ENCODE data around the gene SOX18. TPM values are rescaled to one million over a fixed set of nuclear protein-coding genes. Genes with fewer than 3 reads are reported as not detected.

Gene SOX18
- under 0.01 TPM in 2 replicates for total RNA-seq

DNA sequence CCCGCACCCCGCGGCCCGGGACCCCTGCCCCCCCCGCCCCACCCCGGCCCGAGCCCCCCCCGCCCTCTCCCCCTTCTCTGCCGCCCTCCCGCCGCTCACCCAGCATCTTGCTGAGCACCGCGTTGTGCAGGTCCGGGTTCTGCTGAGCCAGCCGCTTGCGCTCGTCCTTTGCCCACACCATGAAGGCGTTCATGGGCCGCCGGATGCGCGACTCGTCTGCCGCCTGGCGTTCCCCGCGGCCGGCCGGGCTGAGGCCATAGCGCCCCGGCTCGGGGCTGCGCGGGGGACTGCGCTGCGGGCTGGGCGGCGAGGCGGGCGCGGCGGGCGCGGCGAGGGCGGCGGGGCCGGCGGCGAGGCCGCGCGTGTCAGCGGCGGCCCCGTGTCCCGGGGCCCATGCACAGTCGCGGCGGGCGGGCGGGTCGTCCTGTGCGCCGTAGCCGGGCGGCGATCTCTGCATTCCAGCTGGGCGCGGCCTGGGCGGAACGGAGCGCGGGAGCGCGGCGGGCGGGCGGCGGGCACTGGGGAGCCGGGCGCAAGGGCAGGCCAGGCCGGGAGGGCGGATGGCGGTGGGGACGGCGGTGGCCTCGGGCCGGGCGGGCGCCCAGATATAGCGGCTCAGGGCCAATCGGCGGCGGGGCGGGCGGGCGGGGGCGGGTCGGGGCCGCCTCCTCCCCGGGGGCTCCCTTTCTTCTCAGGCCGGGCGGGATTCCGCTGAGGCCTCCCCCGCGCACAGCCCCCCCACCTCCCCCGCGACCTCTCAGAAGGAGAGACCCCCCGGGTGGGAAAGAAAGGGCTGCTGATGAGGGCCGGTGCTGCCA is at the start of gene SOX18:
SOX18 (minus strand) TSS at position 580 of the 818 bp plus-strand sequence; CDS start at position 457, 123 bp downstream.
- Histone ChIP-seq H2AFZ (ENCODE audit: low read length) (no peak within 1 kb of the TSS), H3K27me3 (ENCODE audit: insufficient read depth, low read length) (peaks cover 24% of the 10 kb centered on the region)
- DNase-seq (ENCODE audit: insufficient read length, low spot score, missing footprints), result no peak

DNA sequence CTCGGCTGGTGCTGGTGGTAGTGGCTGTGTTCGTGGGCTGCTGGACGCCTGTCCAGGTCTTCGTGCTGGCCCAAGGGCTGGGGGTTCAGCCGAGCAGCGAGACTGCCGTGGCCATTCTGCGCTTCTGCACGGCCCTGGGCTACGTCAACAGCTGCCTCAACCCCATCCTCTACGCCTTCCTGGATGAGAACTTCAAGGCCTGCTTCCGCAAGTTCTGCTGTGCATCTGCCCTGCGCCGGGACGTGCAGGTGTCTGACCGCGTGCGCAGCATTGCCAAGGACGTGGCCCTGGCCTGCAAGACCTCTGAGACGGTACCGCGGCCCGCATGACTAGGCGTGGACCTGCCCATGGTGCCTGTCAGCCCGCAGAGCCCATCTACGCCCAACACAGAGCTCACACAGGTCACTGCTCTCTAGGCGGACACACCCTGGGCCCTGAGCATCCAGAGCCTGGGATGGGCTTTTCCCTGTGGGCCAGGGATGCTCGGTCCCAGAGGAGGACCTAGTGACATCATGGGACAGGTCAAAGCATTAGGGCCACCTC is 49.1 kb upstream of the SOX18 start:
- Histone ChIP-seq H3K4me1 (ENCODE audit: insufficient read depth, low read length) (no peaks in the 10 kb centered on the region), H3K27me3 (ENCODE audit: insufficient read depth, low read length) (peaks cover 30% of the 10 kb centered on the region), H3K27ac (ENCODE audit: low read depth, low read length) (no peak overlapping the region), H3K4me2 (ENCODE audit: insufficient read depth, low read length) (no peak overlapping the region), H4K20me1 (ENCODE audit: insufficient read depth, low read length) (no peaks in the 10 kb centered on the region), H3K9me3 (ENCODE audit: low read depth, low read length) (no peaks in the 10 kb centered on the region), H3K36me3 (ENCODE audit: insufficient read depth, low read length) (no peaks in the 10 kb centered on the region), H3K4me3 (ENCODE audit: insufficient read depth, low read length) (no peak overlapping the region), H3K79me2 (ENCODE audit: insufficient read depth, low read length) (no peaks in the 10 kb centered on the region), H2AFZ (ENCODE audit: low read length) (no peak overlapping the region)
- TF ChIP-seq, protein P1, sequence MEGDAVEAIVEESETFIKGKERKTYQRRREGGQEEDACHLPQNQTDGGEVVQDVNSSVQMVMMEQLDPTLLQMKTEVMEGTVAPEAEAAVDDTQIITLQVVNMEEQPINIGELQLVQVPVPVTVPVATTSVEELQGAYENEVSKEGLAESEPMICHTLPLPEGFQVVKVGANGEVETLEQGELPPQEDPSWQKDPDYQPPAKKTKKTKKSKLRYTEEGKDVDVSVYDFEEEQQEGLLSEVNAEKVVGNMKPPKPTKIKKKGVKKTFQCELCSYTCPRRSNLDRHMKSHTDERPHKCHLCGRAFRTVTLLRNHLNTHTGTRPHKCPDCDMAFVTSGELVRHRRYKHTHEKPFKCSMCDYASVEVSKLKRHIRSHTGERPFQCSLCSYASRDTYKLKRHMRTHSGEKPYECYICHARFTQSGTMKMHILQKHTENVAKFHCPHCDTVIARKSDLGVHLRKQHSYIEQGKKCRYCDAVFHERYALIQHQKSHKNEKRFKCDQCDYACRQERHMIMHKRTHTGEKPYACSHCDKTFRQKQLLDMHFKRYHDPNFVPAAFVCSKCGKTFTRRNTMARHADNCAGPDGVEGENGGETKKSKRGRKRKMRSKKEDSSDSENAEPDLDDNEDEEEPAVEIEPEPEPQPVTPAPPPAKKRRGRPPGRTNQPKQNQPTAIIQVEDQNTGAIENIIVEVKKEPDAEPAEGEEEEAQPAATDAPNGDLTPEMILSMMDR (IDR thresholded peaks at IDR 0.05; ENCODE audit: extremely low read depth, low read depth, low read length), result no peak
- DNase-seq (ENCODE audit: insufficient read length, low spot score, missing footprints), result no peak

More for the DNA sequence above, at the start of gene SOX18:
- Histone ChIP-seq H3K4me2 (ENCODE audit: insufficient read depth, low read length) (no peak within 1 kb of the TSS), H4K20me1 (ENCODE audit: insufficient read depth, low read length) (no peaks in the 10 kb centered on the region), H3K79me2 (ENCODE audit: insufficient read depth, low read length) (no peaks in the 10 kb centered on the region), H3K27ac (ENCODE audit: low read depth, low read length) (no peak within 1 kb of the TSS), H3K36me3 (ENCODE audit: insufficient read depth, low read length) (no peaks in the 10 kb centered on the region), H3K4me1 (ENCODE audit: insufficient read depth, low read length) (peaks cover 2% of the 10 kb centered on the region), H3K9me3 (ENCODE audit: low read depth, low read length) (no peaks in the 10 kb centered on the region), H3K4me3 (ENCODE audit: insufficient read depth, low read length) (no peak within 1 kb of the TSS)
- TF ChIP-seq, protein P1 (IDR thresholded peaks at IDR 0.05; ENCODE audit: extremely low read depth, low read depth, low read length), result no peak

DNA sequence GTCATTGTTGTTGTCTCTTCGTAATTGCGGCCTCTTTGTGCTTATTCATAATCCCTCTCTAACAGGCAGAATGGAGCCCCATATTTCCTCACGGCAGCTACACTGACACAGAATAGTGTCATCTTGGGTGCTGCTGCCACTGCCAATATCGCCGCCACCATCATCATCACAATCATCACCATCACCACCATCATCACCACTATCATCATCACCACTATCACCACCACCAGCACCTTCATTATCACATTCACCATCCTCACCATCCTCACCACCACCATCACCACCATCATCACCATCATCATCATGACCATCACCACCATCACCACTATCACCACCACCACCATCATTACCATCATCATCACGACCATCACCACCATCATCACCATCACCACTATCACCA is 47.1 kb upstream of the SOX18 start:
- no peaks in the 10 kb centered on the region for H3K4me1 ChIP-seq (ENCODE audit: insufficient read depth, low read length)
- peaks cover 13% of the 10 kb centered on the region for H3K27me3 ChIP-seq (ENCODE audit: insufficient read depth, low read length)
- no peak overlapping the region for H3K4me3 ChIP-seq (ENCODE audit: insufficient read depth, low read length)
- TF ChIP-seq, protein P1 (IDR thresholded peaks at IDR 0.05; ENCODE audit: extremely low read depth, low read depth, low read length), result no peak
- no peaks in the 10 kb centered on the region for H3K9me3 ChIP-seq (ENCODE audit: low read depth, low read length)
- no peak overlapping the region for H3K4me2 ChIP-seq (ENCODE audit: insufficient read depth, low read length)
- no peak overlapping the region for H3K27ac ChIP-seq (ENCODE audit: low read depth, low read length)
- DNase-seq (ENCODE audit: insufficient read length, low spot score, missing footprints), result no peak
- no peaks in the 10 kb centered on the region for H4K20me1 ChIP-seq (ENCODE audit: insufficient read depth, low read length)
- H3K79me2 ChIP-seq (ENCODE audit: insufficient read depth, low read length), result no peaks in the 10 kb centered on the region
- no peak overlapping the region for H2AFZ ChIP-seq (ENCODE audit: low read length)
- no peaks in the 10 kb centered on the region for H3K36me3 ChIP-seq (ENCODE audit: insufficient read depth, low read length)

DNA sequence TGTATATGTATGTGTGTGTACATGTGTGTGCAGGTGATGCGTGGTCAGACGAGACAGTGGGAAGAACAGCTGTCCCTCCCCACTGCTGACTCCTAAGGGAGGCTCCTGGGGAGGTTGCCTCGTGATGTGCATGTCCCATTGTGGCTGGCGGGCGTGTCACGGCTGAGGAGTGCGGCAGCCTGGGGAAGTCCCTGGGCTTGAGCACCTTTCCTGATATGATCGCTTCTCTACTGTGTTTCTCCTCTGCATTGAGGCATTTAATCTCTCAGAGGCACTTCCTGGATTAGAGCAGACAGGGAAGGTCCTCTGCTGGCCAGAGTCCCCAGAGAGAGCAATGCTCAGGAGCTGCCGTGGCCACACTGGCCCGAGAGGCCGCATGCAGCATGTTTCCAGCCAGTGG is 46.5 kb upstream of the SOX18 start:
- H3K4me1 ChIP-seq (ENCODE audit: insufficient read depth, low read length), result no peaks in the 10 kb centered on the region
- H3K9me3 ChIP-seq (ENCODE audit: low read depth, low read length), result no peaks in the 10 kb centered on the region
- DNase-seq (ENCODE audit: insufficient read length, low spot score, missing footprints), result no peak
- no peaks in the 10 kb centered on the region for H3K36me3 ChIP-seq (ENCODE audit: insufficient read depth, low read length)
- H3K27me3 ChIP-seq (ENCODE audit: insufficient read depth, low read length), result peaks cover 7% of the 10 kb centered on the region
- H2AFZ ChIP-seq (ENCODE audit: low read length), result no peak overlapping the region
- TF ChIP-seq, protein P1 (IDR thresholded peaks at IDR 0.05; ENCODE audit: extremely low read depth, low read depth, low read length), result no peak
- no peak overlapping the region for H3K4me2 ChIP-seq (ENCODE audit: insufficient read depth, low read length)
- no peaks in the 10 kb centered on the region for H3K79me2 ChIP-seq (ENCODE audit: insufficient read depth, low read length)
- H3K27ac ChIP-seq (ENCODE audit: low read depth, low read length), result no peak overlapping the region
- no peak overlapping the region for H3K4me3 ChIP-seq (ENCODE audit: insufficient read depth, low read length)
- H4K20me1 ChIP-seq (ENCODE audit: insufficient read depth, low read length), result no peaks in the 10 kb centered on the region
